Astrocyte (in vitro differentiated cells and primary cell): ENCODE data around the gene ING2.

Experiments used
- CTCF ChIP-seq: IDR thresholded peaks from 2 replicates; pipeline ENCODE4 v1.5.1; 2011; ENCODE audit warnings: low read depth, mild to moderate bottlenecking, inconsistent platforms, low read length, moderate library complexity; ENCODE audit not compliant: insufficient read depth
- EZH2 ChIP-seq: IDR thresholded peaks from 2 replicates; pipeline ENCODE4 v1.6.1; 2012; ENCODE audit warnings: mild to moderate bottlenecking, low read length, inconsistent platforms; ENCODE audit not compliant: insufficient read depth

- TF ChIP-seq CTCF (no peak), EZH2 (no peak)
Measured at GRCh38 chr4:183532821-183533220, 28.0 kb downstream of the ING2 start.
